GM23338 (cell line): ENCODE measurements around the gene GALNT9.

Experiments
- CREB1 ChIP-seq: fragments of 250-450 bp; sonication (Bioruptor Pico); IDR thresholded peaks from 2 replicates; pipeline ENCODE4 v1.5.0; 2020; ENCODE audit warnings: low read depth, mild to moderate bottlenecking, moderate library complexity
- EZH2 ChIP-seq: fragments of 200-600 bp; sonication (generic); IDR thresholded peaks from one replicate; pipeline ENCODE4 v1.8.0; 2017; ENCODE audit warnings: antibody characterized with exemption, mild to moderate bottlenecking, low read depth; ENCODE audit not compliant: unreplicated experiment
- EZH2phosphoT487 ChIP-seq: fragments of 200-600 bp; sonication (generic); IDR thresholded peaks from one replicate; pipeline ENCODE4 v1.8.1; 2018; ENCODE audit warnings: antibody characterized with exemption; ENCODE audit not compliant: unreplicated experiment
- JUNB ChIP-seq: IDR thresholded peaks from one replicate; pipeline ENCODE4 v1.6.1; 2016; ENCODE audit warnings: antibody characterized with exemption; ENCODE audit not compliant: unreplicated experiment
- POLR2AphosphoS5 ChIP-seq: IDR thresholded peaks from 2 replicates; pipeline ENCODE4 v1.6.1; 2016; ENCODE audit warnings: antibody characterized with exemption, low read depth
- TF ChIP-seq, protein P1 (sequence below), 2 experiments: fragments of 200-600 bp in 1 of 2; sonication (generic) in 1 of 2; conservative IDR thresholded peaks; 2 replicates each; pipeline versions ENCODE4 v1.5.1 to v1.6.1; 2016 to 2017; ENCODE audit warnings: antibody characterized with exemption in 2 of 2, low read depth in 2 of 2, mild to moderate bottlenecking in 2 of 2, moderate library complexity in 1 of 2
- TF ChIP-seq, protein P2 (sequence below): IDR thresholded peaks from one replicate; pipeline ENCODE4 v1.6.1; 2018; ENCODE audit warnings: antibody characterized with exemption; ENCODE audit not compliant: unreplicated experiment
- TF ChIP-seq, protein P3 (sequence below): IDR thresholded peaks from 2 replicates; pipeline ENCODE4 v1.6.1; 2016; ENCODE audit warnings: antibody characterized with exemption

DNA sequence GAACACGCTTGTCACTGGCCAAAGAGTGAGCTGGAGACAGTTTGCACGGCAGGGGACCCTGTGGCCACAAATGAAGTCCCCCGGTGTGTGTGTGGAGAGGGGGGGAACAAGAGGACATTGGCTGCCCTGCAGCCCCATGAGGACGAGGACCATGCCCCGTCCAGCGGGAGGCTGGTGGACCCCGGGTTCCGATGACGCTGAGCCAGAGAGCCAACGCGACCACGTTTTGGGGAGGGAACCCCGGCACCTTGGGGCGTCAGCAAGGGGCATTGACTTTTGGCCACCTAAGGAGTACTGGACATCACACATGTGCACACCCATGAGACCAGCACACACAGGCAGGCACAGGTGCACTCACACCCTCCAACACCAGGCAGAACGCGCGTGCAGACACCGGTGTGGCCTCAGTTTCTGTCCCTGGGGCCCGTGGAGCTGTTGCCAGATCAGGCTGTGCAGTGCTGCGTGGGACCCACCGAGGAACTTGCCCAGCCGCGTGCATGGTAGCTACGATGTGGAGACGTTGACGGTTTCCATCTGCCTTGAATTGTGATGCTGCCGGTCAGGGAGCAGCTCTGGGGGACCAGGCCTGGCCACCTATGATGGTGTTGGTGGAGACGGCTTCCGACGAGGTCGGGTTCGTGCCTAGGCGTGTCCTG, 158.6 kb downstream of the GALNT9 start:
- TF ChIP-seq, protein P1, sequence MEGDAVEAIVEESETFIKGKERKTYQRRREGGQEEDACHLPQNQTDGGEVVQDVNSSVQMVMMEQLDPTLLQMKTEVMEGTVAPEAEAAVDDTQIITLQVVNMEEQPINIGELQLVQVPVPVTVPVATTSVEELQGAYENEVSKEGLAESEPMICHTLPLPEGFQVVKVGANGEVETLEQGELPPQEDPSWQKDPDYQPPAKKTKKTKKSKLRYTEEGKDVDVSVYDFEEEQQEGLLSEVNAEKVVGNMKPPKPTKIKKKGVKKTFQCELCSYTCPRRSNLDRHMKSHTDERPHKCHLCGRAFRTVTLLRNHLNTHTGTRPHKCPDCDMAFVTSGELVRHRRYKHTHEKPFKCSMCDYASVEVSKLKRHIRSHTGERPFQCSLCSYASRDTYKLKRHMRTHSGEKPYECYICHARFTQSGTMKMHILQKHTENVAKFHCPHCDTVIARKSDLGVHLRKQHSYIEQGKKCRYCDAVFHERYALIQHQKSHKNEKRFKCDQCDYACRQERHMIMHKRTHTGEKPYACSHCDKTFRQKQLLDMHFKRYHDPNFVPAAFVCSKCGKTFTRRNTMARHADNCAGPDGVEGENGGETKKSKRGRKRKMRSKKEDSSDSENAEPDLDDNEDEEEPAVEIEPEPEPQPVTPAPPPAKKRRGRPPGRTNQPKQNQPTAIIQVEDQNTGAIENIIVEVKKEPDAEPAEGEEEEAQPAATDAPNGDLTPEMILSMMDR (conservative IDR thresholded peaks at IDR 0.05; ENCODE audit: low read depth in 2 of 2), result no peak
- no peak for TF ChIP-seq EZH2
- TF ChIP-seq POLR2AphosphoS5, result no peak
- TF ChIP-seq, protein P2, sequence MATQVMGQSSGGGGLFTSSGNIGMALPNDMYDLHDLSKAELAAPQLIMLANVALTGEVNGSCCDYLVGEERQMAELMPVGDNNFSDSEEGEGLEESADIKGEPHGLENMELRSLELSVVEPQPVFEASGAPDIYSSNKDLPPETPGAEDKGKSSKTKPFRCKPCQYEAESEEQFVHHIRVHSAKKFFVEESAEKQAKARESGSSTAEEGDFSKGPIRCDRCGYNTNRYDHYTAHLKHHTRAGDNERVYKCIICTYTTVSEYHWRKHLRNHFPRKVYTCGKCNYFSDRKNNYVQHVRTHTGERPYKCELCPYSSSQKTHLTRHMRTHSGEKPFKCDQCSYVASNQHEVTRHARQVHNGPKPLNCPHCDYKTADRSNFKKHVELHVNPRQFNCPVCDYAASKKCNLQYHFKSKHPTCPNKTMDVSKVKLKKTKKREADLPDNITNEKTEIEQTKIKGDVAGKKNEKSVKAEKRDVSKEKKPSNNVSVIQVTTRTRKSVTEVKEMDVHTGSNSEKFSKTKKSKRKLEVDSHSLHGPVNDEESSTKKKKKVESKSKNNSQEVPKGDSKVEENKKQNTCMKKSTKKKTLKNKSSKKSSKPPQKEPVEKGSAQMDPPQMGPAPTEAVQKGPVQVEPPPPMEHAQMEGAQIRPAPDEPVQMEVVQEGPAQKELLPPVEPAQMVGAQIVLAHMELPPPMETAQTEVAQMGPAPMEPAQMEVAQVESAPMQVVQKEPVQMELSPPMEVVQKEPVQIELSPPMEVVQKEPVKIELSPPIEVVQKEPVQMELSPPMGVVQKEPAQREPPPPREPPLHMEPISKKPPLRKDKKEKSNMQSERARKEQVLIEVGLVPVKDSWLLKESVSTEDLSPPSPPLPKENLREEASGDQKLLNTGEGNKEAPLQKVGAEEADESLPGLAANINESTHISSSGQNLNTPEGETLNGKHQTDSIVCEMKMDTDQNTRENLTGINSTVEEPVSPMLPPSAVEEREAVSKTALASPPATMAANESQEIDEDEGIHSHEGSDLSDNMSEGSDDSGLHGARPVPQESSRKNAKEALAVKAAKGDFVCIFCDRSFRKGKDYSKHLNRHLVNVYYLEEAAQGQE, result no peak
- no peak for TF ChIP-seq CREB1 (CRISPR knock-in tag)
- TF ChIP-seq EZH2phosphoT487, result no peak
- TF ChIP-seq, protein P3, sequence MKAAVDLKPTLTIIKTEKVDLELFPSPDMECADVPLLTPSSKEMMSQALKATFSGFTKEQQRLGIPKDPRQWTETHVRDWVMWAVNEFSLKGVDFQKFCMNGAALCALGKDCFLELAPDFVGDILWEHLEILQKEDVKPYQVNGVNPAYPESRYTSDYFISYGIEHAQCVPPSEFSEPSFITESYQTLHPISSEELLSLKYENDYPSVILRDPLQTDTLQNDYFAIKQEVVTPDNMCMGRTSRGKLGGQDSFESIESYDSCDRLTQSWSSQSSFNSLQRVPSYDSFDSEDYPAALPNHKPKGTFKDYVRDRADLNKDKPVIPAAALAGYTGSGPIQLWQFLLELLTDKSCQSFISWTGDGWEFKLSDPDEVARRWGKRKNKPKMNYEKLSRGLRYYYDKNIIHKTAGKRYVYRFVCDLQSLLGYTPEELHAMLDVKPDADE, result no peak
- TF ChIP-seq JUNB, result no peak
